Anterior cingulate cortex (tissue), 58 donors: ENCODE results near the gene GOLGA8G.
"Not testable (repeated sequence)": the region's sequence is repeated elsewhere in the genome, so short reads cannot be mapped to it uniquely, and the experiment has no call there.

Experiments
- DNase-seq, 58 donors: peaks; one replicate each; lab custom pipeline; 2025; lab: John Stamatoyannopoulos, UW

GOLGA8G gene

DNA sequence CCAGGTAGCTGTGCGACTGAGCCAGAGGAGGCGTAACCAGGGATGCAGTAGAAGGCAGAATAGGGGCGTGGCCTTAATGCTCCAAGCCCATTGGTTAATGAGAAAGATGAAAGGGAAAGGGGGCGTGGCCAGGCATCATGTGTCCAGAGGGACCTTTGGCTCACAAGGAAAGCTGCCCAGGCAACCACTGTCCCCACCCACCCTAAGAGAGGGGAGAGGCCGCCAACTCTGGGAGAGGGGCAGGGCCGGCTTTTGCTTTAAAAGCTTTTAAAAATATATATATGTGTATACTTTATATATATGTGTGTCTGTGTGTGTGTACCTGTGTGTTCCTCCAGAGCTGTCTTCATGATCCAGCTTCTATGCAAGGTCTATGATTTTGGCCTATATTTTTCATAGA, at the start of gene GOLGA8G:
TSS of gene GOLGA8G (minus strand) at position 18 of the 400 bp plus-strand sequence. CDS start 62 bp downstream, outside the sequence.
- DNase-seq = not testable (repeated sequence)

GRCh38 chr15:28573351-28573750, 40.6 kb upstream of the GOLGA8G start:
- DNase-seq = not testable (repeated sequence)

DNA sequence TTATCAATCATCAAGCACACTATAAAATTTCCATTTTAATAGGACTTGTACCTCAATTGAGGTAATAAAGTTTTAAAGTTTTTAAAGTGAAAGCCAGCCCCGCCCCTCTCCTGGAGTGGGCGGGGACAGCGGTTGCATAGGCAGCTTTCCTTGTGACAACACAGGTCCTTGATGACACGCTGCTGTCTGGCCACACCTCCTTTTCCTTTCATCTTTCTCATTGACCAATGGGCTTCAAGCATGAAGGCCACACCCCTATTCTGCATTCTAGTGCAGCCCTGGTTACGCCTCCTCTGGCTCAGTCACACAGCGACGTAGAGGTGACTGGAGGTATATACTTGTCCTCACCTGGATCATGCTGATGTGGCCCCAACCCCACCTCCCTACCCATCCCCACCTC, 20.5 kb upstream of the GOLGA8G start, which contains the start of gene GOLGA6L25:
TSS of gene GOLGA6L25 (plus strand) at position 301 of the 400 bp plus-strand sequence. CDS start at position 362, 61 bp downstream.
- not testable (repeated sequence) for DNase-seq

DNA sequence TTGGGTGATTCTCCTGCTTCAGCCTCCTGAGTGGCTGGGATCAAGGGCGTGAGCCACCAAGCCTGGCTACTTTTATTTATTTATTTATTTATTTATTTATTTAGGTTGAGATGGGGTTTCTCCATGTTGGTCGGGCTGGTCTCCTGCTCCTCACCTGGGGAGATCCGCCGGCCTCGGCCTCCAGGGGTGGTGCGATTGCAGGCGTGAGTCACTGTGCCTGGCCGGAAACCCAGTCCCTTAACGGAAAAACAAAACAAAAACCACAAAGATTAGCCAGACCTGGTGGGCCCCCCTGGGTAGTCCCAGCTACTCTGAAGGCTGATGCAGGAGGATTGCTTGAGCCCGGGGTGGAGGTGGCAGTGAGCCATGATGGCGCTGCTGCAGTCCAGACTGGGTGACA, 17.6 kb downstream of the GOLGA8G start:
- DNase-seq = not testable (repeated sequence)

DNA sequence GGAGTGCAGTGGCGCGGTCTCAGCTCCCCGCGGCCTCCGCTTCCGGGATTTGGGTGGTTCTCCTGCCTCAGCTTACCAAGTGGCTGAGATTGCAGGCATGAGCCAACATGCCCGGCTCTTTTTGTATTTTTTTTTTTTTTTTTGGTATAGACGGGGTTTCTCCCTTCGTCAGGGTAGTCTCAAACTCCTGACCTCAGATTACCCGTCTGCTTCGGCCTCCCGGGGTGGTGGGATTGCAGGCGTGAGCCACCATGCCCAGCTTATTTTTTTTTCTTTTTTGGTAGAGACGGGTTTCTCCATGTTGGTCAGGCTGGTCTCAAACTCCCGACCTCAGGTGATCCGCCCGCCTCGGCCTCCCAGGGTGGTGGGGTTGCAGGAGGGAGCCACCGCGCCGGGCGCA, 18.6 kb downstream of the GOLGA8G start:
- not testable (repeated sequence) for DNase-seq

DNA sequence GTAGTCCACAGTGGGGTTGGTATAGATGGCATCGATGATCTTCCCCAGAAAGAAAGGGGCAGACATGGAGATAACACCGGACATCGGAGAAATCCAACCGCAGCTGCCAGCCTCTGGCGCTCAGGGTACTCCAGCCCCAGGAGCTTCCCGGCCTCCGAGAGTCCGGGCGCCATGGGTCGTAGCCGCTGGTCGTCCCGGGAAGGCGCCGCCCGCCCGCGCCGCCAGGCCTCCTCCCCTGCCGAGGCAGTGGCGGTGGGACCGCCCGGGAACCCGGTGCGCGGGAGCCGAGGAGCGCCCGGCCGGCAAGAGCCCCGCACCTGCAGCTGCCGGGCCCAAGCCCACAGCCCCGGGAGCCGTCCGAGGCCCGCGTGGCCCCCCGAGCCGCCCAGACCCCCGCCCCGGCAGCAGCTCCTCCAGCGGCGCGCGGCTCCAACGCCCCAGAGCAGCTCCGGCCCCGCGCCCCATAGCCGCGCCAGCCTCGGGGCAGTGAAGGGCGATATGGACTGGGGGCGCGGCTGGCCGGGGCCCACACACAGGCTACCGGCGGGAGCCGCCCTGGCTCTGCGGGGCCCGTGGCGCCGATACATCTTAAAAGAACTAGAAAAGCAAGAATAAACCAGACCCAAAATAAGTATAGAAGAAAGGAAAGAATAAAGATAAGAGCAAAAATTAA, 24.4 kb downstream of the GOLGA8G start:
- DNase-seq = not testable (repeated sequence)

DNA sequence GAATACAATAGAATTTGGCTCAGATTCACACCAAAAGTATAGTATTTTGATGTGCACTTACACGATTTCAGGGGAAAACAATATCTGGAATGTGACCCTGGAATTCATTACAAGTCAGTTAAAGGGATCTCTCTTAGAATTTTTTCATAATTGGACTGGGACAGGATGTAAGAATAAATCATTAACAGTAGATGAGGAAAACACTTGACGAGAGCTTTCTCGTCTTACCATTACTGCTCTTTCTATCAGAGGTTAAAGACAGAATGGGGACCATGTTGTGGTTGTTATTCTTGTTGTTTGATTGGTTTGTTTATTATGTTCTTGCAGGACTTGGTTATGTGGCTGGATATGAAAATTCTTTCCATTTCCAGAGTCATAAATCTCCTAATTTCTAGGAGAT, 51.4 kb downstream of the GOLGA8G start:
- not testable (repeated sequence) for DNase-seq
